ENCODE data around the gene SLC35G1.

SLC35G1 gene

GRCh38 chr10:93947055-93947454 lies 53.3 kb downstream of the SLC35G1 start:
- Mint-ChIP-seq H3K9me3 (no peaks in the 10 kb centered on the region), H3K27me3 (ENCODE audit: low read depth) (no peaks in the 10 kb centered on the region), H3K27ac (peak overlapping the region; percentile 63 to 88 (median 79)), H3K36me3 (ENCODE audit: low read depth) (no peaks in the 10 kb centered on the region), H3K4me3 (peak overlapping the region; percentile 3 to 49 (median 4)), H3K4me1 (peaks cover 62% of the 10 kb centered on the region)
- TF ChIP-seq, protein P1, sequence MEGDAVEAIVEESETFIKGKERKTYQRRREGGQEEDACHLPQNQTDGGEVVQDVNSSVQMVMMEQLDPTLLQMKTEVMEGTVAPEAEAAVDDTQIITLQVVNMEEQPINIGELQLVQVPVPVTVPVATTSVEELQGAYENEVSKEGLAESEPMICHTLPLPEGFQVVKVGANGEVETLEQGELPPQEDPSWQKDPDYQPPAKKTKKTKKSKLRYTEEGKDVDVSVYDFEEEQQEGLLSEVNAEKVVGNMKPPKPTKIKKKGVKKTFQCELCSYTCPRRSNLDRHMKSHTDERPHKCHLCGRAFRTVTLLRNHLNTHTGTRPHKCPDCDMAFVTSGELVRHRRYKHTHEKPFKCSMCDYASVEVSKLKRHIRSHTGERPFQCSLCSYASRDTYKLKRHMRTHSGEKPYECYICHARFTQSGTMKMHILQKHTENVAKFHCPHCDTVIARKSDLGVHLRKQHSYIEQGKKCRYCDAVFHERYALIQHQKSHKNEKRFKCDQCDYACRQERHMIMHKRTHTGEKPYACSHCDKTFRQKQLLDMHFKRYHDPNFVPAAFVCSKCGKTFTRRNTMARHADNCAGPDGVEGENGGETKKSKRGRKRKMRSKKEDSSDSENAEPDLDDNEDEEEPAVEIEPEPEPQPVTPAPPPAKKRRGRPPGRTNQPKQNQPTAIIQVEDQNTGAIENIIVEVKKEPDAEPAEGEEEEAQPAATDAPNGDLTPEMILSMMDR (IDR thresholded peaks at IDR 0.05; ENCODE audit: unreplicated experiment in 3 of 3): no peak

DNA sequence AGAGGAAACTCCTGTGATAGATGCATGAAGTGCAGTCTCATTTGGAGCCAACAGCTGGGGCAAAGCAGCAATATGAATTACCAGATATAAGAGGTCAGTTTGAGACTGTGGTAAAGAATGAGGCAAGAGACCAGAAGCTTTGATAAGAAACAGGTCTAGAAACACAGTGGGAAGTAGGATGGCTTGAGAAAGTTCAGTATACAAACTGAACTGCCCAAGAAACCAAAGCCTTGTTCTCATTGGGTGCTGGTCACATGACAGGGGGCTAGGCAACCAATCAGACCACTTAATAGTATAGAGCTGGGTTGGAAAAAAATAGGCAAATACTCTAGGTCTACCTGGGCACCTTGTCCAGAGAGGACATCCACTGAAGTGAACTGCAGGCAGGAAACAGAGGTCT lies 53.7 kb downstream of the SLC35G1 start:
- Mint-ChIP-seq H3K4me3 (peak overlapping the region in 1 of 3 experiments; percentile 49), H3K27me3 (ENCODE audit: low read depth) (no peaks in the 10 kb centered on the region), H3K36me3 (ENCODE audit: low read depth) (no peaks in the 10 kb centered on the region)

DNA sequence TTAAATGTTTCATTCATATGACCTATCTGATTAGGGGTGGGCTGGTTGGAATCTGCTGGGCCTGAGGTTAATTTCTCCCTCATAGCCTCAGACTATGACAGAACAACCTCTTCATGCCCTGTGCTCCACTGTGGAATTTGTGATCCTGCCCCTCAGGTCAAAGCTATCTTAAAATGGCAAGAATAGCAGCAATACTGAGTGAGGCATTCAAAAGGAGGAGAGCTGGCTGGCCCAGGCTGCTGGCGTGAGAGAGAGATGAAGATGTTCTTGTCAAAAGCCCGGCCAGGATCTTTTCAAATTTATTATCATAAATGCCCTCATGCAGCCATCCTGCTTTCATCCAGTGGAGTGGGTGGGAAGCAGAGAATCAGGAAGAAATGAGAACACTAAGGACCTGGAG lies 58.1 kb downstream of the SLC35G1 start:
- TF ChIP-seq, protein P1 (IDR thresholded peaks at IDR 0.05; ENCODE audit: unreplicated experiment in 3 of 3): no peak
- H3K9me3 Mint-ChIP-seq: no peaks in the 10 kb centered on the region

More for the DNA sequence above, 53.7 kb downstream of the SLC35G1 start:
- TF ChIP-seq, protein P1 (IDR thresholded peaks at IDR 0.05; ENCODE audit: unreplicated experiment in 3 of 3): no peak
- no peaks in the 10 kb centered on the region for H3K9me3 Mint-ChIP-seq
- peak overlapping the region; percentile 63 to 88 (median 79) for H3K27ac Mint-ChIP-seq
- peaks cover 58% of the 10 kb centered on the region for H3K4me1 Mint-ChIP-seq

More for the DNA sequence above, 58.1 kb downstream of the SLC35G1 start:
- H3K4me3 Mint-ChIP-seq: no peak overlapping the region
- H3K27me3 Mint-ChIP-seq (ENCODE audit: low read depth): no peaks in the 10 kb centered on the region
- peaks cover 21% of the 10 kb centered on the region for H3K4me1 Mint-ChIP-seq
- H3K27ac Mint-ChIP-seq: peak overlapping the region in 1 of 3 experiments; percentile 8
- no peaks in the 10 kb centered on the region for H3K36me3 Mint-ChIP-seq (ENCODE audit: low read depth)
